Medulla oblongata (tissue), 1 donor: ENCODE results near the gene MACROD2.
A peak's percentile ranks its signal among the peaks of the same experiment; 100 is the strongest.

Experiments used
- DNase-seq: peaks from one replicate; pipeline ENCODE4 v3.0.0-alpha.2; 2015; ENCODE audit errors: extremely low spot score

MACROD2 gene

DNA sequence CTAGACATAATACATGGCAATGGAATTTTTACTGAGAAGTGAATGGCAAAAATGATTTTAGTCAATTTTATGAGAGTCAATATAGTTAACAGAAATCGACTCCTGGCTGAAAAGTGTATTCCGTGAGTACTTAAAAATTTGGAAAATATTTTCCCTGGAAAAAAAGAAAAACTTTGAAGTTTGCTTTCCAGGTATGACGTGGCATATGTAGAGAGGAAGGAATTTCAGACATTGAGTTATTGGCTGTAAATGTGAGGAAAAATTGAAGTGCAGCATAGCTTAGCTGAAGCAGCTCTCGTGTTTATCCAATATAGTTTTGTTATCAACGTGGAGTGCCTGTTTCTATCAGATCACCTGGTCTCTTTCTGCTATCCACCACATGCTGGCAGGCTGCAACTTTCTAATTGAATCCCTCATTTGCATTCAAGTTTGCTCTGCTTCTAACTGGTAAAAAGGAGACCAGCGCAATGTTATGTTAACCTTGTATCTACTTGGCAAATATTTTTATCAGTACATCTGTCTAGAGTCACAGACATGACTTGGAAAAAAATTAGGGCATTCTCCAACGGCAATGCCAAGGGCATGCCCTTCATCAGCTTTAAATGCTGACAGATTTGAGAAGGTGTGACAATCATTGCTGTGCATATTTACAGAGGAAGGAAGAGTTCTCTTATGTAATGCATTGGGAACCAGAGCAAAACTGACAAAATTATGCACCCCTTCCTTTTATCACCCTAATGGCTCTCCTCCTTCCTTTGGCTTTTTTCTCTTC lies 1444.9 kb downstream of the MACROD2 start:
- no peak for DNase-seq

DNA sequence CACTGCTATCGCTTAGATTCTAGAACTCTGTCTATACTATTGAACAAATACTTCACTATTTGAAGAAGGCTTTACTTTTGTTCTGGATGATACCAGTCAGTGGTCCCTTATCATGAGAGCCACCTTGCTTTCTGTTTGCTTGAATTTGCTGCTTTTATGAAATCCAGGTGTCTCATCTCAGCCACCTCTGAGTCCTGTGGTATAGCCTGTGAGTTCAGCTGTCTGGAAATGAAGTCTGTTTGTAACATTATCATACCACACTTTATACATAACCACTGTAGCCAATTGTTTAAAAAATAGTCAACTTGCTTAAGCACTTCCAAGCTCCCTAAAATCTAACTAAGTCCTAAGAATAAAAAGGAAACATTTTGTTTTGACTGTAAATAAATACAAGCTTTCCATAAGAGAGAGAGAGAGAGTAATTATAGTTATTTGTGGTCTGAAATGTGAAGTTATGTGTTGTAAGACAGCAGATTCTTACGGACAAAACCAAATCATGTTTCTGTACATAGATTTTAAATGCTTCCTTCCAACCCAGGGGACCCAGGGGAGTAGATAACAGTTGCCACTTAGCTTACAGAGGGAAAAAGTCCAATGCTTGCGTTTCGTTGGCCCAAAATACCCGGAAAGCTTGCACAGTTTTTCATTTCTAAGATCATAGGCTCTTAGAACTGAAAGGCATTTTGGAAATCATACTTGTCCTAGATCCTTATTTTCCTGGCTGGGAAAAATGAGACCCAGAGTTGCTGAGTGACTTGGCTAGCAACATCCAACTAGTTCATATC lies 1449.9 kb downstream of the MACROD2 start:
- DNase-seq: no peak

DNA sequence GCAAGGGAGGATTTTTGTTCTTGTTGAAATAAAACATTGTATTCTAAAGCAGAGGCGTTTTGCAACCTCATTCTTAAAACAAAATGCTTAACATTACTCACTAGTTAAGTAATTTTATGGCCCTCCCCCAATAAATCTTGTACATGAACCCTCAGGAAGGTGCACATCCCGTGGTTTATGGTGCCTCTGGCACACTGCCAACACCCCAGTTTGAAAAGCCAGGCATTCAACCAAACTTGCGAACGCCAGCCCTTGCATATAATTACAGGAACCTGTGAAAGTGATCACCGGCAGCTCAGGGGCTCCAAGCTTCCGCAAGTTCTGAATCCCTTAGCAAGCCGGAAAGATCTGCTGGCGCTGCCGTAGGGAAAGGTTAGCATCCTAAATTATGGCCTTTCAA lies 1451.1 kb downstream of the MACROD2 start:
- no peak for DNase-seq

DNA sequence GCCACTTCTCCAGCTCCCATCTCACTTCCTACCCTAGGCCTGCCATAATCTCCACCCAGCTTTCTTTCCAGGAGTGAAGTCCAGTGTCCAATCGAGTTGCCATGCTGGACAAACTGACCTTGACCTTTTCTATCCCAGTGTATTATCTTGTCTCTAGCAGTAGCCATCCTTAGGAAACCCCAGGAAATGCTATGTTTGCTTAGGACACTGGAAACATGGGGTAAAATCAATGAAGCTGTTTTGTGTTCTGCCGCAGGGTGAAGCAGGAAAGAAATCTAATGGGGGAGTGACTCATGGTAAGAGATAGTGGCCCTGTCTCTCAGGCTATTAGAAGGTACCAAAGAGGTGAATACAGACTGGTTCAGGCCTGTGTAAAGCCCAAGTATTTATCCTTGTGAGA lies 1452.2 kb downstream of the MACROD2 start:
- no peak for DNase-seq

DNA sequence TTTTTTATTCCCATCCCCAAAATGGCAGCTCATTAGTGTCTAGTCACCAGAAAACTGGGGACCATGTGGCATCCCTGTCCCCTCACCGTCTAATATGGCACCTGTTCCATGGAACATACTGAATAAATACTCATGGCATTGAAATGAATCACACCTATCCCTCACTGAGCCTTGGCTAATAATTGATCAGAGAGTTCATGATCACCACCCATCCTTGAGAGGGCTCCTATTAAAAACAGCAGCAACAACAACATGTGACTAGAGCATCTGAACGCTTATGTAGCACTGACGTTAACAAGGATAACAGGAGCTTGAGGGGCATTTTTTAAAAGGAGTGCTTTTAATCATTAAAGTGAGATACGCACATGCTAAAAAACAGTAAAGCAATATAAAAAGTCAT lies 1453.7 kb downstream of the MACROD2 start:
- no peak for DNase-seq

DNA sequence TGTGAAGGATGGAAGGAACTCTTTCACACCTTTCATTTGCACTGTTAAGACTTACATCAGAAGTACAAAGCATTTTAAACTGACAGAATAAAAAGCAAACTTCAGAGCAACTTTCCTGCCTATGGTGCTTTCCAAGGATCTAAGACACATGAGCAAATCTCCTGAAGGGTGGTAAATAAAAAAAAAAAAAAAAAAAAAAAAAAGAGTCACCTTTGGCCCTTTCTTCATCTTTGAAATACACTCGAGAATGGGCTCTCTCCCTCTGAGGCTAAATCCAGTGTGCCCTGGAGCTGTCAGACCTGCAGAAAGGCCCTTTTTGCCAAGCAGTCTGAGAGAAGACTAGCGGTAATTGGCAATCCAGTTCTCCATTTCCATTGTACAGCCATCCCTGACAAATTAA lies 1455.9 kb downstream of the MACROD2 start:
- no peak for DNase-seq

DNA sequence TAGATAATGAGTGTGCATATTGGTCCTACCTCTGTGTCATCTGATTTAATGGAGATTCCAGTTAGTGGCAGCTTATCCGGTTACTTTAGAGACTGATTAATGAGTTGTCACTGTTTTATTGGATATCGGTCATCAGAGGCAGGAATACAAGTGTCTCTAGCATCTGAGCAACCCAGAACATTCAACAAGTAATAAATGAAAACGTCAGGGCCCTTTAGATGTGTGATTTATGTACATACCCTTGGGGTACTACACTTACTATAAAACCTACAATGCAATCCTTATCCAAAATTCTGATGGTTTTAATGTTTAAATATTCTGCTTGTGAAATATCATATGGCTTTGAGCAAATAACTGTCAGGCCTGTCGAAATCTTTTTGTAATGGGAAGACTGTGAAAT lies 1460.0 kb downstream of the MACROD2 start:
- no peak for DNase-seq

DNA sequence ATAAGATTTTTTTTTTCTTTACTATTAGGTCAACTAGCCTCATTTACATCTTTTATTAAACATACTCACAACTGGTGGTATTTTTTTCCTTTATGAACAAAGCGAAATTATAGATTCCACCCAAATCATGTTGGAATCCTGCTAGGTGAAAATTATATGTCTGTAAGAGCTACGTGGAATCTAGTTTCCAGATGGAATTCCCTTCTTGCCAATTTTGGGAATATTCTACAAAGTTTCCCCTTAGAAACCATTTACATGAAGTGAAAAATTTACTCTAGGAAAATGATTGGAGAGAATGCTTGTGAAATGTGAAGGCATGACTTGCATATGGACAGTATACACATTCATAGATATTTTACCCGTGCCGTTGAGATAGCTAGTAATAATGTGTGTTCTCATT lies 1466.6 kb downstream of the MACROD2 start:
- no peak for DNase-seq

DNA sequence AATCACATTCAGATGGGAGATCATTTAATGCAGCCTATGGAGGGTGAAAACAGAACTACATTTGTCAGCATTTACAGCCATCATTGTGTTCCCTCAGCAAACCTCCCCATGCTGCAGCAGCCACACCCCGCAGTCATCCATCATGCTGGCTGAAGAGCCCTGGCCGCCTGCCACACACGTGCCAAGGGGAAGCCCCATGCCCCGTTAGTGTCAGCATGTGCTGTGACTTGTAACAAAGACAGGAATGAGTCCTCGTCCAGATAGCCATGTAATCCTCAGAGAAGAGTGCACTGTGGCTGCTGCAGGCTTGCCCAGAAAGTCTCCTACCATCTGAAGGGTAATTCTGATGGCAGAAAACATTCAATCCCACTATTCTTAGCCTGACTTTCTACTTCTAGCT lies 1480.2 kb downstream of the MACROD2 start:
- peak; percentile 37 for DNase-seq

DNA sequence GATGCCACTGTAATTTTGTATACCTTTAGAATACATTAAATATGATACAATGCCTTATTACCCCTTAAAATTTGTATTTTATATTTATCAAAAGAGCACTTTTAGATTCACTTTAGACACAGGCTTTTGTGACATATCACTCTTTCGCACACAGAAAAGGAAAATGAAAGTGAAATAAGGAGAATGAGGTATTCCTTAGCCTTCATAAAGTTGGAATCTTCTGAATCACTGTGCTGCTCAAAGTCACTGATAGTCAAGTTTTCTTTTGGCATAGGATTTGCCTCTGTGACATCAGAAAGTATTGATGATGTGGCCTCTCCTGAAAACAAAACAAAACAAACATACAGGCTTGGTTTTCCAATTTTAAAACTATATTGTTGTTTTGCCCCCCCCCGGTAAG lies 1480.9 kb downstream of the MACROD2 start:
- DNase-seq: no peak

DNA sequence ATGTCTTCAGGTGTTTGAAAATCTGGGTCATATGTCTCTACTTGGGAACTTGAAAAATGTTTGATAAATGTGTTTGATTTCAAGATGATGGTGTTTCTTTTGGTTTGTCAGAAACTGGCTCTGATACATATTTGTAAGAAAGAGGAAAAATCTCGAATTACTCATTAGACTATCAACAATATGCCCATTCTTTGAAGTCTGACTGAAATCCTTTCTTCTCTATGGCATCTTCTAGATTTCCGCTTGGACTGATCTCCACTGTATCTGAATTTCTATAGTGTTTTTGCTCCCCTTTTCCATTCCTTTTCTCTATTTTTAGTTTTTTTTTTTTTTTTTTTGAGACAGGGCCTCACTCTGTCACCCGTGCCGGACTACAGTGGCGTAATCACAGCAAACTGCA lies 1481.5 kb downstream of the MACROD2 start:
- DNase-seq: no peak

DNA sequence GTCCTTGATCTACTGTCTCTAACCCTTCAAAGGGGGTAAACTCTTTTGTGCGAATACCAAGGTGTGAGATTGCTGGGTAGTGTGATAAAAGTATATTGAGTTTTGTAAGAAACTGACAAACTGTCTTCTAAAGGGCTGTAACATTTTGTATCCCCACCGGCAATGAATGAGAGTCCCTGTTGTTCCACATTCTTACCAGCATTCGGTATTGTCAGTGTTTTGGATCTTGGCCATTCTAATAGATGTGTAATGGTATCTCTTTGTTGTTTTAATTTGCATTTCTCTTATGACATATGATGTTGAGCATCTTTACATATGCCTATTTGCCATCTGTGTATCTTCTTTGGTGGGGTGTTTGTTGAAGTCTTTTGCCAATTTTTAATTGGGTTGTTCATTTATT lies 1487.2 kb downstream of the MACROD2 start:
- no peak for DNase-seq

DNA sequence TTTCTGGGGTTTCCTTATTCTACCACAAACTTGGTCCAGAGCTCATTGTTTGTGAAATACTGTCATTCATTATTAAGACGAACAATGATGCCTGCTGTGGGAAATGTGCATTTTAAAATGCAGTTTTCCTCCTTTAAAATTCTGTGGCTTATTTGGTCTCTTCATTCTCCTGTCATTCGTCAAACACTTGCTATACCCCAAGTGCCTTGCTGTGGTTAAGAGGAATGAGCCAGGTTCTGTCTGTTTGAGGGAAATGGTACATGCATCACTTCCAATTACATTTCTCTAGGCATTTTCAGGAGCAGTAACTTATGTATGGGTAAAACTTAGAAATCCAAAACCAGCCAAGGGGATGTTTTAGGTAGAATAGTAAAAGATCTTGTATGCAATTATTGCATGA lies 1490.2 kb downstream of the MACROD2 start:
- DNase-seq: no peak

DNA sequence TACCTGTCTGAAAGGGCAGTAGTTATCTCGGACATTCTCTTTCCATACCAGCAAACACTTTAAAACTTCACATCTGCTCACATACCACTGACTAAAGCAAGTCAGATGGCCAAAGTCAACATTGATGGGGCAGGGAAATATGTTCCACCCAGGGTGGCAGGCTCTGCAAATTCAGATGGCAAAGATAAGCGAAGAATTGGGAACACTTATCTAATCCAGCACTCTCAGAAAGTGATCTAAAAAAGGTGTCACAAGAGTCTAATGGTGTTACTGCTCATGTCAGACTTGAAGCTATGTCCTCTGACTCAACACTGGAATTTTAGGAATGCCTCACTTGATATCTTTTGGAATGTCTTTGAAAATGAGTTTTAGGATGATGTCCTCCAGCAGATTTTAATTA lies 1491.7 kb downstream of the MACROD2 start:
- DNase-seq: no peak

DNA sequence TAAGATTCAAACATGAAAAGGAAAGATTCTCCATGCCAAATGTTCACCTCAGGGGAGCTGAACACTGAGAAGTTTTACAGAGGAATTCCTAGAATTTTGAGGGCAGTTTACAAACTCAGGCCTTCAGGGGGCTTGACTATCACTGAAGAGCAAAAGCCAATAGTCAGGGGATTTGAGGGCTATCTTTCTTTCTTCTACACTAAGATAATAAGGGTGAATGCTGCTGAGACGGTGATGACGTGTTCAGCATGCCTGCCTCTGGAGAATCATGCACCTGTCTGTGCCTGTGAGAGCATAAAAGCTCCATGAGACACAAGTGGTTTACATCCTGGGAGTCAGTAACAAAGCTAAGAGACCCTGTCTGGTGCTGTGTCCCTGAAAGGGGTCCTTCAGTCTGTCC lies 1492.4 kb downstream of the MACROD2 start:
- no peak for DNase-seq

DNA sequence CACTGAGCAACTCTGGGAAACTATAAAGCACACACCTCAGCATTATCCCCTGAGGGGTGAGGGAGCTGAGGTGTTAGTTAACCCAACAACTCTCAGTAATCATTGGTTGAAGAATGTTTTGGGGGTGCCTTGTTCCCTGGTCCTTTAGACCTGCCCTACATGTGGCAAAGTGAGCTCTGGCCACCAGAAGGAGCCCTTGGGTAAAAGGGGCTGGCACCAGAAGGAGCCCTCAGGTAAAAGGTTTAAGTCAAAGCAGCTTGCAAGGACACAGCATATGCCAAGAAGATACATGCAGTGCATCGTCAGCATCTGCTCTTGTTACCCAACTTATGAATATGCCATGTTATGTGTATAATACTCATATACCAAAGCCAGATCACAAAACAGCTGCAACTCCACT lies 1496.3 kb downstream of the MACROD2 start:
- no peak for DNase-seq

DNA sequence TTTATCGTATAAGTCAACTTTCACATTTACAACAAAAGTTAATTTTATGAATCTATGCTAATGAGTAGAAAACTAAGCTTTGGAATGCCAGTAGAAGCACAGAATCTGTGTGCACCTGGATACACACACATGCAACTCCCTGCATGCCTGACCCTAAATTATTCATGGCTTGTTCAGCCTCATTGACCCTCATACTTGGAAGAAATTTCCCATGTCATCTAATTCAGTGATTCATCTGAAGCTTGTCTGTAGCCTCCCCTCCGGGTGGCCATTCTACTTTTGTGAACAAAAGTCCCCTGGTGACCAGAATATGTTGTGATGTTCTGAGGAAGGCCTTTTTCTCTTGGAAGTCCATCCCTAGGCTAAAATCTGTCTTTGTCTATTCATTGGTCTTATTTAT lies 1499.5 kb downstream of the MACROD2 start:
- DNase-seq: no peak

DNA sequence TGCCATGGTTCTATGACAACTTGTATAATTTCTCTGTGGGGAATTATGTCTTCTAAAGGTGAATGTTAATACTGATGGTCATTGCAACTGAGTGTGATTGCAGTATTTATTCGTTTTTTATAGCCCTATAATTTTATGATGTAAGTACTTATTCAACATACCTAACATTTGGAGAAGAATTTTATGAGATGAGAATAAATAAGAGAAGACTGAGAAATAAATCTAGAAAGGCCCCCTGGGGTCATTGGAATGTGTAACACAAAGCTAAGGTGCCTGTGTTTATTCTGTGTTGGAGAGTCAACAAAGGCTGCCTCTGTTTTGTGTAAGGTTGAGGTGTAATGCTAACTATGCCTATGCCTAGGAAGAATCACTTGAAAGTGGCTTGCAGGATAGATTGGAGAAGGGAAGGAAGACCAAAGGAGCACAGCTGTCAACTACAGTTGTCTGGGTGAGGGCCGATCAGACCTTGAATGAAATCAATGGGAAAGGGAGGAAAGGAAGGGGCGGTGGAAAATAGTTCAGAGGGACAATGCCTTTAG lies 1501.3 kb downstream of the MACROD2 start:
- DNase-seq: no peak

DNA sequence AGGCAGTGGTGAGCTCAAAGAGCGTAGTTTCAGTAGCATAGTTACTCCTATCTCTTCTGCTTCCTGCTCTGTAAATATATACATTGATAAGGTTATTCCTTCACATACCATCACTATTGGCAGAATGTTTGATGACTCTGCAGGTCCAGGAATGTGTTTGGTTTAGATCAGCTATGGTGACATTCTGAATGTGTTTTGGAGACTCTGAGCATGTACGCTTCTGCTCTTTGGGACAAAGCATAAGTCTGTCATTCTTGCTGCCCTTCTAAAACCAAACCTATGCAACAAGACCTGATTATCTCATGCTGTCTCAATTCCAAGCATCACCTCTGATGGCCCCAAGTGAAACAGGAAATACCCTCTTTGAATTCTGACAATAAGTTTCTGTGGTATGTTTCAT lies 1503.6 kb downstream of the MACROD2 start:
- DNase-seq: no peak

DNA sequence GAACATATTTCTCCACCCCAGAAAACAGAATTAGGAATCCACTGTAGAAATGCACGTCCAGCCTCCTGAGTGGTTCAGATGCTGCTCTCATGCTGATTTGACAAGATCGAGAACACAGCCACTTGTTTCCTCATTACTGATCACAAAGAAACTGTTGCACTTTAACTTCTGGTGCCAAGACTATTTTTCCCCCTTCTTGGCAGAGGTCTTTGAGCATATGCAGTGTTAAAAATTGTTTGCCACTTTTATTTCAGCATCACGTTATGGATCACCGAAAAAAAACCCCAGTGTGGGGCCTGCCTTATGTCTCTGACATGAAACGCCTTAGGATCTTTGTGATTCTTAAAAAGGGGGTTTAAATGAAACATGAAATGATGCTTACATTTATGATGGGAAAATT lies 1511.0 kb downstream of the MACROD2 start:
- DNase-seq: no peak

DNA sequence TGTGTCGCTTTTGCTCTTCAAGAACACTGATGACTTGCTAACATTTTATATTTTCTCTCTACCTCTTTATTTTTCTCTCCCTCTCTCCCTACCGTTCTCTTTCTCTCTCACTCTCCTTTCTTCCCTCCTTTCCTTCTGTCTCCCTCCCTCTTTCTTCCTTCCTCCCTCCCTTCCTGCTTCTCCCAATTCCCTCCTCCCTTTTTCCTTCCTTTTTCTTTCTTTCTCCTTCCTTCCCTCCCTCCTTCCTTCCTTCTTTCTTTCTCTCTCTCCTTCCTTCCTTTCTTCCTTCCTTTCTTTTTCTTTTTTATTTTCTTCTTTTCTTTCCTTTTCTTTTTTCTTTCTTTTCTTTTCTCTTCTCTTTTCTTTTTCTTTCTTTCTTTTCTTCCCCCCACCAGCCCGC lies 1511.8 kb downstream of the MACROD2 start:
- DNase-seq: no peak

DNA sequence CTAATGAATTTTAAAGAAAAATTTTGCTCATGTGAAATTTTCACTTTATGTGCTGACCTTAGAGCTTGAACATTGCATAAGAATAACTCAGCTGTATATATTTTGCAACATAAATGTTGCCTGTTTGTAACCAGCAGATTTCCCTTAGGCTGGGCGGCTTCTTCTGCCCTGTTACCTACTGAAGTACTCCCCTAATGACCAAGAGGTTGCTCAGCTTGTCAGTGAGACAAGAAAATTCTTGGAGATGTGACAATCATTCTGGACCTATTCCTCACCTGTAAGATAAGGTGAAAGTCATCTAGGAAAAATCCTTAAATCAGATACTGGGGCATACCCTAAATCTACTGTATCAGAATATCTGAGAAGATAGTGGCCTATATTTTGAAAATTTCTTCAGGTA lies 1516.2 kb downstream of the MACROD2 start:
- no peak for DNase-seq

DNA sequence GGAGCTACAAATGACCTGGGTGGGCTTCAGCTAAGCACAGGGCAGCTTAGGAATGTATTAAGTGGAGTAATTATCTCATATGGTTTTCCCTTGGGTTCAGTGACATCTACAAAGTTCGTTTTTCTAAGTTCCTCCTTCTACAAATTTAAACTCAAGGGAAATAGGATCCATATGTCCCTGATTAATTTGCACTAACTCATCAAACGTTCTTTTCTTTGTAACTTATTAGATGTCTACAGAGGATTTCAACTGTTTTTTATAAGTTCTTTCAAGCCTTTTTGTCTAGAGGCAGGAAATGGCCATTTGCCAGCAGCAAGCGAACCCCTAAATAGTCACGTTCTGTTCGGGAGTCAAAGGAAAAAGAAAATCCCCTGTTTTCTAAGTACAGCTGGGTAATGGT lies 1517.6 kb downstream of the MACROD2 start:
- DNase-seq: no peak
